ENCODE data around the gene EPN2.

The EPN2 gene

DNA sequence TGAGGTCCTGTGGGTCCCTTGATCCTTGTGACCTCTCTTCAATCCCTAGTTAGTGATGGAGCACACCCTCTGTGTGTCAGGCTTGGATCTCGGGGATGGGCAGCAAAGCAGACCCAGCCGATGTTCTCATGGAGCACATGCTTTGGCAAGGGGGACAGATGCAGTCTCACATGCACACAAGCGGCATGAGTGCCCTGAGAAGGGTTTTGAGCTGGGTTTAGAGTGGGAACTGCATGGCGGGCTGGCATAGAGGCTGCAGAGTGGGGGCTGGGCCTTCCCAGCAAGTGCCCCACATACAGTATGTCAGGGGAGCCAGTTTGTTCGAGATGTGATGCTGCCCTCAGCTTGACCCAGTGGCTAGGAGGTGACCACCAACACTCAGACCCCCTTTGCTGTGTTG lies 83.7 kb downstream of the EPN2 start:
- TF ChIP-seq, protein P1, sequence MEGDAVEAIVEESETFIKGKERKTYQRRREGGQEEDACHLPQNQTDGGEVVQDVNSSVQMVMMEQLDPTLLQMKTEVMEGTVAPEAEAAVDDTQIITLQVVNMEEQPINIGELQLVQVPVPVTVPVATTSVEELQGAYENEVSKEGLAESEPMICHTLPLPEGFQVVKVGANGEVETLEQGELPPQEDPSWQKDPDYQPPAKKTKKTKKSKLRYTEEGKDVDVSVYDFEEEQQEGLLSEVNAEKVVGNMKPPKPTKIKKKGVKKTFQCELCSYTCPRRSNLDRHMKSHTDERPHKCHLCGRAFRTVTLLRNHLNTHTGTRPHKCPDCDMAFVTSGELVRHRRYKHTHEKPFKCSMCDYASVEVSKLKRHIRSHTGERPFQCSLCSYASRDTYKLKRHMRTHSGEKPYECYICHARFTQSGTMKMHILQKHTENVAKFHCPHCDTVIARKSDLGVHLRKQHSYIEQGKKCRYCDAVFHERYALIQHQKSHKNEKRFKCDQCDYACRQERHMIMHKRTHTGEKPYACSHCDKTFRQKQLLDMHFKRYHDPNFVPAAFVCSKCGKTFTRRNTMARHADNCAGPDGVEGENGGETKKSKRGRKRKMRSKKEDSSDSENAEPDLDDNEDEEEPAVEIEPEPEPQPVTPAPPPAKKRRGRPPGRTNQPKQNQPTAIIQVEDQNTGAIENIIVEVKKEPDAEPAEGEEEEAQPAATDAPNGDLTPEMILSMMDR (IDR thresholded peaks at IDR 0.05; ENCODE audit: insufficient read depth, low read length, missing control alignments), result no peak
- ChIA-PET POLR2A (no interaction called here), CTCF (no interaction called here)
- no peak overlapping the region for H3K4me3 ChIP-seq (ENCODE audit: low read depth, low read length)
- no peak for DNase-seq (ENCODE audit: low read depth, low spot score)

DNA sequence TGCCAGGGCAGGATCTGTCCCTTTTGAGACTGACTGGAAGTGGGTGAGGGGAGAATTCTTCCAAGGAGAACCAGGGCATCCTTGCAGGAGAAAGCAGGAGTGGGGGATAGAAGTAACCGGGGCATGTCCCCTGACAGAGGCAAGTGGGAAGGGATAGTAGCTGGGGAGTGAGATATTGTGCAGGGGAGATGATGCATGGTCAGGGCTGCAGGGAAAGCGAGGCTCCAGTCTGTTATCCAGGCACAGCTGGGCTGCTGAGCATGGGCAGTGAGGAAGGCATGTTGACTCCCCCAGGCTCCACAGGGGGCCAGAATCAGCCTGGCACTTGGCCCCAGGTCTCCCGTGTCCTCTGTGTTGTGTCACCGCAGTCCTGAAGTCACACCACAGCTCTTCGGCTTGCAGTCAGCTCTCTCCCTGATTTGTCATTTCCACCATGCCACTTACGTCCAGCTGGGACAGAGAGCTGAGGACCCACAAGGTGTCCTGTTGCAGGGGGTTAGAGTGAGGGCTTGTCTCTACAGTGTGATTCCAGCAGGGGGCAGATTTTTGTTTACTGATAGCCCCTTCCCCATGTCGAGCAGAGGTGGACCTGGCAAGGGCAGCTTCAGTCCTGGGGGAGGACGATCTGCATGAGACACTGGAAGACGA lies 84.4 kb downstream of the EPN2 start:
- POLR2A ChIA-PET, result no interaction called here
- TF ChIP-seq, protein P1 (IDR thresholded peaks at IDR 0.05; ENCODE audit: insufficient read depth, low read length, missing control alignments), result no peak
- DNase-seq (ENCODE audit: low read depth, low spot score), result no peak
- H3K4me3 ChIP-seq (ENCODE audit: low read depth, low read length), result no peak overlapping the region
- CTCF ChIA-PET, result interaction anchor here (0.9 to 2.0 kb wide), 2 partner anchors 20 to 41 kb away, joined by 4 to 6 read pairs; partner anchors contain the start of gene B9D1

DNA sequence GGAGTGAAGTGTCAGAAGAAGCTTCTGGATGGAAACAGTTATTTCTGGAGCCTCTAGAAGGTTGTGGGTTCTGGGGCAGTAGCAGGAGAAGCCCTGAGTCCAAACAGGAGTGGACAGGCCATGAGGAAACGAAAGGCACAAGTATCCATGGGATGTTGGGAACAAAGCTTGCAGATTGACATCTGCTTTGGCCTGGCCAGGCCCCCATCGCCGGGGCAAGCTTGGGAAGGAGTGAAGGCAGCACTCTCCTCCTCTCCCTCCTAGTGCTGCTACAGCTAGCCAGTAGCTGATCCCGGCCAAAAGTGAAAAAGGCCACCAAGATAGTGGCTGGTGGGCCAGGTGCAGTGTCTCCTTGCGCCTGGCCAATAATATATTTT lies 85.0 kb downstream of the EPN2 start:
- POLR2A ChIA-PET, result no interaction called here
- CTCF ChIA-PET, result interaction anchor here (0.9 to 2.0 kb wide), 3 partner anchors 20 to 441 kb away, joined by 3 to 6 read pairs (median 4); partner anchors contain the start of gene B9D1
- DNase-seq (ENCODE audit: low read depth, low spot score), result no peak
- TF ChIP-seq, protein P1 (IDR thresholded peaks at IDR 0.05; ENCODE audit: insufficient read depth, low read length, missing control alignments), result no peak
- H3K4me3 ChIP-seq (ENCODE audit: low read depth, low read length), result no peak overlapping the region

DNA sequence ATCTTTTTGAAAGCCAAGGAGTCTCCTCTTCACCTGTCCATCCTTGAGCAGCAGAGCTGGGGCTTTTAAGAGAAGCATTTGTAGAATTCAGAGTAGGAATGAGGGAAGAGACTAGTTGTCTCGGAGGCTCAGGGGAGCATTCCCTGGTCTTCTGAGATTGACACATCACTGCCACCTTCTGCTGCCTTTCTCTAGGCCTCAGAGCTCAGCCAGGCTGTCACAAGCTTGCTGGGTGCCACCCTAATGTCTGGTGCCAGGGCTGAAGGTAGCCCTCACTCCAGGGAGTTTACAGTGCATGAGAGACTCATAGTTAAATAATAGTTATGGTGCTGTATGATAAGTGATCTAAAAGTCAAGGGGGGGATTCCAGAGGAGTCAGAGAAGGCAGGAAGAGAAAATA lies 85.7 kb downstream of the EPN2 start:
- ChIA-PET CTCF (interaction anchor here (1.0 to 2.0 kb wide), 2 partner anchors 40 to 441 kb away, joined by 3 to 6 read pairs; partner anchors contain the start of gene B9D1), POLR2A (no interaction called here)
- TF ChIP-seq, protein P1 (IDR thresholded peaks at IDR 0.05; ENCODE audit: insufficient read depth, low read length, missing control alignments), result no peak
- no peak for DNase-seq (ENCODE audit: low read depth, low spot score)
- no peak overlapping the region for H3K4me3 ChIP-seq (ENCODE audit: low read depth, low read length)

DNA sequence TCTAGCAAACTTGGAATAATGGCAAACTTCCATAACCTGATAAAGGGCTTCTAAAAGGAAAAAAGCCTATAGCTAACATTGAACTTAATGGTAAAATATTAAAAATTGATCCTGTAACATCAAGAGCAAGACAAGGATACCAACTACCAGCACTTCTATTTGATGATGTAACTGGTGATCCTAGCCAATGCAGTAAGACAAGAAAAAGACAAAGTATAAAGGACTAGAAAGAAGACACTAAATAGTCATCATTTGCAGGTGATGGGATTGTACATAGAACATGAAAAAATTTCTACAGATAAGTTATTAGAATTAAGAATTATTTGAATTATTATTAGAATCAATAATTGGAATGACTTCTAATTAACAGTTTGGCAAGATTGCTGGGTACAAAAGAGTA lies 88.4 kb downstream of the EPN2 start:
- ChIA-PET CTCF (interaction anchor here (1.2 kb wide), 1 partner anchor 20 kb away, joined by 3 read pairs; no protein-coding TSS in a partner anchor), POLR2A (no interaction called here)
- TF ChIP-seq, protein P1 (IDR thresholded peaks at IDR 0.05; ENCODE audit: insufficient read depth, low read length, missing control alignments), result no peak
- H3K4me3 ChIP-seq (ENCODE audit: low read depth, low read length), result no peak overlapping the region
- DNase-seq (ENCODE audit: low read depth, low spot score), result no peak

DNA sequence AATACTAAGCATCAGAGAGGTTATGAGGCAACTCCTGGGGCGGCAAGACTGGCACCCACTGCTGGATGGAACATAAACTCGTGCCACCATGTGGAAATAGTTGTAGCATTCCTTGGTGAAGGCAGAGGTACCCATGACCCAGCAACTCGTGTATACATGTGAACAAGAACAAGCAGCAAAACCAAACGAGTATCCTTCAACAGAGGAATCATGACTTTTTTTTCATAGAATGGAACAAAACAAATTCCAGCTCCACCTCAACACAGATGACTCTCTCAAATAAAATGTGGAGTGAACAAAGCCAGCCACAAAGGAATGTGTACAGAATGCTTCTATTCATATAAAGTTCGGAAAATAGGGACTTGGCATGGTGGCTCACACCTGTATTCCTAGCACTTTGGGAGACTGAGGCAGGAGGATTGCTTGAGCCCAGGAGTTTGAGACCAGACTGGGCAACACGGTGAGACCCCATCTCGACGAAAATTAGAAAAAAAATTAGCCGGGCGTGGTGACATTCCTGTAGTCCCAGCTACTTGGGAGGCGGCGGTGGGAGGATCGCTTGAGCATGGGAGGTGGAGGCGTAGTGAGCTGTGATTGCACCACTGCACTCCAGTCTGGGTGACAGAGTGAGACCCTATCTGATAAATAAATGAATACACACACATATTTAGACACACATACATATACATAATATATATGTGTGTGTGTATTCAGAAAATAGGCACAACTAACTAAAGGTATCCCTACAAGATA lies 90.0 kb downstream of the EPN2 start:
- POLR2A ChIA-PET, result no interaction called here
- no peak overlapping the region for H3K4me3 ChIP-seq (ENCODE audit: low read depth, low read length)
- TF ChIP-seq, protein P1 (IDR thresholded peaks at IDR 0.05; ENCODE audit: insufficient read depth, low read length, missing control alignments), result no peak
- peak; percentile 37 for DNase-seq (ENCODE audit: low read depth, low spot score)
- CTCF ChIA-PET, result interaction anchor here (1.0 kb wide), 1 partner anchor 19 kb away, joined by 3 read pairs; no protein-coding TSS in a partner anchor

All from AG04449 (cell line).